VCaP (cell line): ENCODE results near the gene SF3B6.

Experiments
- H3K27ac ChIP-seq: fragments of 450-650 bp; 2 replicates; pipeline ENCODE4 v1.5.1; 2017
- TF ChIP-seq, protein P1 (sequence below): fragments of 450-650 bp; conservative IDR thresholded peaks from 2 replicates; pipeline ENCODE4 v1.5.1; 2017; ENCODE audit warnings: mild to moderate bottlenecking, moderate library complexity

Gene SF3B6

DNA sequence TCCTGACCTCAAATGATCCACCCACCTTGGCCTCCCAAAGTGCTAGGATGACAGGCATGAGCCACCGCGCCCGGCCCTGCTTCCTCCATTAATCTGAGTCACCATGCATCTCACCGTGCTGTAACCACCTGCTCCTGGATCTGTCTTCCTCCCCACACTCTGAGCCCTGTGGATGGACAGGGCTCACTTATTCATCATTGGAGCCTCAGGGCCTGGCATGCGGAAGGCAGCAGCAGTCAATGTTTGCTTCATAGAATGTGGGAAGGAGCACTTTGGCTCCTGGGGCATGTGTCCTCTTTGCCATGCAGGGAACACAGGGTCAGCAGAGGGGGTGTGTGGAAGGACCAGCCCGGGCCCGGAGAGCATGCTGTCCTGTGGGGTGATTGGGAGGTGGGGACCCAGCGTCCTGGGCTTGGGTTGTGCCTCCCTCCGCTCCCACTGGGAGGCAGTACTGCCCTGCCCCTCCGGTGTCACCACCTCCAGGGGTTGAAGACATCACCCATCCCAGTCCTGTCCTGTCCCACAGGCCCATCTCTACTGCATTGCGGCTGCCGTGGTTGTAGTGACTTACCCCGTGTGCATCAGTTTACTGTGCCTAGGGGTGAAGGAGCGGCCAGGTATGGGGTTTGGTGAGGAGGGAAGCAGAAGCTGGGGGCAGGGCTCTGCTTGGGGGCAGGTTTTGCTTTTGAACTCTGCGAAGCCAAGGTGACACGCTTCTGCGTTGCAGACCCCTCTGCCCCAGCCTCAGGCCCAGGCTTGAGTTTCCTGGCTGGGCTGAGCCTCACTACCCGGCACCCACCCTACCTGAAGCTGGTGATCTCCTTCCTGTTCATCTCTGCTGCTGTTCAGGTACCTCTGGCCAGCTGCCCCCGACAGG, 54.8 kb downstream of the SF3B6 start:
- TF ChIP-seq, protein P1, sequence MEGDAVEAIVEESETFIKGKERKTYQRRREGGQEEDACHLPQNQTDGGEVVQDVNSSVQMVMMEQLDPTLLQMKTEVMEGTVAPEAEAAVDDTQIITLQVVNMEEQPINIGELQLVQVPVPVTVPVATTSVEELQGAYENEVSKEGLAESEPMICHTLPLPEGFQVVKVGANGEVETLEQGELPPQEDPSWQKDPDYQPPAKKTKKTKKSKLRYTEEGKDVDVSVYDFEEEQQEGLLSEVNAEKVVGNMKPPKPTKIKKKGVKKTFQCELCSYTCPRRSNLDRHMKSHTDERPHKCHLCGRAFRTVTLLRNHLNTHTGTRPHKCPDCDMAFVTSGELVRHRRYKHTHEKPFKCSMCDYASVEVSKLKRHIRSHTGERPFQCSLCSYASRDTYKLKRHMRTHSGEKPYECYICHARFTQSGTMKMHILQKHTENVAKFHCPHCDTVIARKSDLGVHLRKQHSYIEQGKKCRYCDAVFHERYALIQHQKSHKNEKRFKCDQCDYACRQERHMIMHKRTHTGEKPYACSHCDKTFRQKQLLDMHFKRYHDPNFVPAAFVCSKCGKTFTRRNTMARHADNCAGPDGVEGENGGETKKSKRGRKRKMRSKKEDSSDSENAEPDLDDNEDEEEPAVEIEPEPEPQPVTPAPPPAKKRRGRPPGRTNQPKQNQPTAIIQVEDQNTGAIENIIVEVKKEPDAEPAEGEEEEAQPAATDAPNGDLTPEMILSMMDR, result no peak
- H3K27ac ChIP-seq, result no peak overlapping the region

- H3K27ac ChIP-seq, result no peak overlapping the region
- TF ChIP-seq, protein P1, result no peak
Observed at GRCh38 chr2:24020244-24020643, 55.9 kb downstream of the SF3B6 start.

DNA sequence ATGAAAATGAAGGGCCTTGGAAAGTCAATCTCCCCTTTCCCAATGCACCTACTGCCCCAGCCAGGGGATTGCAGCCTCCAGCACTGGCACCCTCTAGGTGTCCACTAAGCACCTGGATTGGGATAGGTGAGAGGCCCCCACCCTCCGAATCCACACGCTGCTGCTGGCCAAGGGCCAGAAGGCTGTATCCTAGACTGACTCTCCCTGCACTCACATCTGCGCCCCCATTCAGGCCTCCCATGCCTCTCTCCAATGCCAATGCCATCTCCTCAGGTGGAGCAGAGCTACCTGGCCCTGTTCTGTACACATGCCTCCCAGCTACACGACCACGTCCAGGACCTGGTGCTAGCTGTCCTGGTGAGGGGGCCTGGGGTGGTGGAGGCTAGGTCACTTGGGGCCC, 56.4 kb downstream of the SF3B6 start:
- TF ChIP-seq, protein P1, result no peak
- H3K27ac ChIP-seq, result no peak overlapping the region

- TF ChIP-seq, protein P1, result no peak
- no peak overlapping the region for H3K27ac ChIP-seq
Observed at GRCh38 chr2:24018241-24018640, 57.9 kb downstream of the SF3B6 start.

- TF ChIP-seq, protein P1, result no peak
- H3K27ac ChIP-seq, result no peak overlapping the region
Observed at GRCh38 chr2:24017711-24018110, 58.4 kb downstream of the SF3B6 start.
